T-helper 17 cell (primary cell): ENCODE measurements around the gene NUDT1. TPM values are rescaled to one million over a fixed set of nuclear protein-coding genes. Genes with fewer than 3 reads are reported as not detected.

ENCODE experiments used
- ATAC-seq: fragments of 150-1000 bp; cut with Tn5 transposase; 2 replicates; pipeline ENCODE4 v1.10.0; 2021; ENCODE audit warnings: mild to moderate bottlenecking, moderate library complexity
- DNase-seq, 3 donors: peaks; one replicate each; pipeline versions ENCODE4 v3.0.0 to v3.0.0-alpha.2; 2020 to 2021
- H3K9me3 ChIP-seq: one replicate; pipeline ENCODE4 v1.7.0; 2013; ENCODE audit warnings: low read length, mild to moderate bottlenecking; ENCODE audit not compliant: control insufficient read depth, poor library complexity, severe bottlenecking
- H3K27ac Mint-ChIP-seq: one replicate; pipeline ENCODE4 v1.8.0; 2022; ENCODE audit warnings: mild to moderate bottlenecking, moderate library complexity, mixed read lengths
- H3K27me3 Mint-ChIP-seq: one replicate; pipeline ENCODE4 v1.8.0; 2022; ENCODE audit warnings: mixed read lengths
- H3K36me3 Mint-ChIP-seq: one replicate; pipeline ENCODE4 v1.8.0; 2022; ENCODE audit warnings: low read depth, mixed read lengths
- H3K4me1 Mint-ChIP-seq: one replicate; pipeline ENCODE4 v1.8.0; 2022; ENCODE audit warnings: mild to moderate bottlenecking, mixed read lengths
- H3K4me3 Mint-ChIP-seq: one replicate; pipeline ENCODE4 v1.8.0; 2022; ENCODE audit warnings: mild to moderate bottlenecking, moderate library complexity, mixed read lengths
- total RNA-seq, 4 donors: library from RNA in 2 of 4; stranded (reverse) in 2 of 4; gene quantifications; one replicate each; pipeline ENCODE4 v1.2.3 and lab custom pipeline; 2022 to 2026

NUDT1 gene
- total RNA-seq, 2 donors from 2014 or later, result 12.7 to 16.2 TPM

- Mint-ChIP-seq H3K36me3 (no peaks in the 10 kb centered on the region), H3K27me3 (no peaks in the 10 kb centered on the region), H3K4me3 (peak overlapping the region; percentile 55), H3K27ac (no peak overlapping the region), H3K4me1 (peaks cover 17% of the 10 kb centered on the region)
- H3K9me3 ChIP-seq, result no peaks in the 10 kb centered on the region
- no peak for DNase-seq
- no peak for ATAC-seq
These were observed 11.0 kb downstream of the NUDT1 start for GRCh38 chr7:2253021-2253420.

- H3K27ac Mint-ChIP-seq, result no peak overlapping the region
- H3K9me3 ChIP-seq, result no peaks in the 10 kb centered on the region
- H3K4me3 Mint-ChIP-seq, result no peak overlapping the region
- no peak for DNase-seq
- no peak for ATAC-seq
- H3K27me3 Mint-ChIP-seq, result no peaks in the 10 kb centered on the region
- H3K4me1 Mint-ChIP-seq, result peaks cover 14% of the 10 kb centered on the region
- peaks cover 2% of the 10 kb centered on the region for H3K36me3 Mint-ChIP-seq
These were observed 11.7 kb downstream of the NUDT1 start for GRCh38 chr7:2253525-2254244.

GRCh38 chr7:2254429-2255144 is 12.6 kb downstream of the NUDT1 start:
- peak overlapping the region; percentile 16 for H3K27ac Mint-ChIP-seq
- H3K4me3 Mint-ChIP-seq, result no peak overlapping the region
- DNase-seq (no peak), ATAC-seq (no peak)
- H3K9me3 ChIP-seq, result no peaks in the 10 kb centered on the region
- H3K27me3 Mint-ChIP-seq, result no peaks in the 10 kb centered on the region
- peaks cover 2% of the 10 kb centered on the region for H3K36me3 Mint-ChIP-seq
- peaks cover 5% of the 10 kb centered on the region for H3K4me1 Mint-ChIP-seq

GRCh38 chr7:2255145-2256139 is 13.4 kb downstream of the NUDT1 start:
- ATAC-seq (no peak), DNase-seq (no peak)
- no peaks in the 10 kb centered on the region for H3K9me3 ChIP-seq
- Mint-ChIP-seq H3K36me3 (peaks cover 2% of the 10 kb centered on the region), H3K27me3 (no peaks in the 10 kb centered on the region), H3K4me1 (peaks cover 6% of the 10 kb centered on the region), H3K4me3 (no peak overlapping the region), H3K27ac (peak overlapping the region; percentile 16)

- no peaks in the 10 kb centered on the region for H3K9me3 ChIP-seq
- Mint-ChIP-seq H3K4me3 (no peak overlapping the region), H3K4me1 (peaks cover 7% of the 10 kb centered on the region), H3K27me3 (no peaks in the 10 kb centered on the region), H3K27ac (no peak overlapping the region), H3K36me3 (peaks cover 2% of the 10 kb centered on the region)
- DNase-seq (no peak), ATAC-seq (no peak)
These were observed 14.4 kb downstream of the NUDT1 start for GRCh38 chr7:2256306-2257045.

- DNase-seq (no peak), ATAC-seq (no peak)
- H3K36me3 Mint-ChIP-seq, result peaks cover 2% of the 10 kb centered on the region
- no peaks in the 10 kb centered on the region for H3K9me3 ChIP-seq
- peaks cover 13% of the 10 kb centered on the region for H3K4me1 Mint-ChIP-seq
- H3K27ac Mint-ChIP-seq, result no peak overlapping the region
- H3K27me3 Mint-ChIP-seq, result no peaks in the 10 kb centered on the region
- H3K4me3 Mint-ChIP-seq, result no peak overlapping the region
These were observed 15.1 kb downstream of the NUDT1 start for GRCh38 chr7:2257046-2257551.

- DNase-seq (no peak), ATAC-seq (no peak)
- H3K9me3 ChIP-seq, result no peaks in the 10 kb centered on the region
- Mint-ChIP-seq H3K27ac (no peak overlapping the region), H3K27me3 (no peaks in the 10 kb centered on the region), H3K4me3 (no peak overlapping the region), H3K4me1 (peaks cover 13% of the 10 kb centered on the region), H3K36me3 (peaks cover 2% of the 10 kb centered on the region)
These were observed 15.6 kb downstream of the NUDT1 start for GRCh38 chr7:2257651-2258050.

- peaks cover 13% of the 10 kb centered on the region for H3K4me1 Mint-ChIP-seq
- ATAC-seq (peak; percentile 52), DNase-seq (no peak)
- no peaks in the 10 kb centered on the region for H3K27me3 Mint-ChIP-seq
- no peak overlapping the region for H3K27ac Mint-ChIP-seq
- H3K4me3 Mint-ChIP-seq, result no peak overlapping the region
- no peaks in the 10 kb centered on the region for H3K9me3 ChIP-seq
- peaks cover 2% of the 10 kb centered on the region for H3K36me3 Mint-ChIP-seq
These were observed 16.8 kb downstream of the NUDT1 start for GRCh38 chr7:2258661-2259365.

GRCh38 chr7:2259480-2259879 is 17.5 kb downstream of the NUDT1 start:
- no peak overlapping the region for H3K27ac Mint-ChIP-seq
- peaks cover 2% of the 10 kb centered on the region for H3K36me3 Mint-ChIP-seq
- no peak for DNase-seq
- peak overlapping the region; percentile 58 for H3K4me3 Mint-ChIP-seq
- peaks cover 16% of the 10 kb centered on the region for H3K4me1 Mint-ChIP-seq
- H3K27me3 Mint-ChIP-seq, result no peaks in the 10 kb centered on the region
- no peak for ATAC-seq
- no peaks in the 10 kb centered on the region for H3K9me3 ChIP-seq

GRCh38 chr7:2260820-2261219 is 18.8 kb downstream of the NUDT1 start:
- no peaks in the 10 kb centered on the region for H3K9me3 ChIP-seq
- ATAC-seq, result no peak
- no peaks in the 10 kb centered on the region for H3K27me3 Mint-ChIP-seq
- H3K27ac Mint-ChIP-seq, result no peak overlapping the region
- peaks cover 12% of the 10 kb centered on the region for H3K4me1 Mint-ChIP-seq
- H3K36me3 Mint-ChIP-seq, result peaks cover 2% of the 10 kb centered on the region
- H3K4me3 Mint-ChIP-seq, result no peak overlapping the region
- DNase-seq, result no peak

GRCh38 chr7:2261611-2262010 is 19.6 kb downstream of the NUDT1 start:
- DNase-seq (no peak), ATAC-seq (peak; percentile 79)

GRCh38 chr7:2263176-2263575 is 21.1 kb downstream of the NUDT1 start:
- no peak overlapping the region for H3K27ac Mint-ChIP-seq
- H3K4me3 Mint-ChIP-seq, result no peak overlapping the region
- no peak for ATAC-seq

More at GRCh38 chr7:2261611-2262010, 19.6 kb downstream of the NUDT1 start:
- peaks cover 12% of the 10 kb centered on the region for H3K4me1 Mint-ChIP-seq
- H3K9me3 ChIP-seq, result no peaks in the 10 kb centered on the region
- H3K36me3 Mint-ChIP-seq, result peaks cover 2% of the 10 kb centered on the region
- H3K27ac Mint-ChIP-seq, result peak overlapping the region; percentile 39
- H3K4me3 Mint-ChIP-seq, result peak overlapping the region; percentile 64
- H3K27me3 Mint-ChIP-seq, result no peaks in the 10 kb centered on the region

More at GRCh38 chr7:2263176-2263575, 21.1 kb downstream of the NUDT1 start:
- H3K4me1 Mint-ChIP-seq, result peaks cover 12% of the 10 kb centered on the region
- H3K27me3 Mint-ChIP-seq, result no peaks in the 10 kb centered on the region
- H3K9me3 ChIP-seq, result no peaks in the 10 kb centered on the region
- DNase-seq, result no peak
- H3K36me3 Mint-ChIP-seq, result peaks cover 2% of the 10 kb centered on the region
